ENCODE results near the gene CPNE5. TPM values are rescaled to one million over a fixed set of nuclear protein-coding genes. Genes with fewer than 3 reads are reported as not detected.

The CPNE5 gene
- total RNA-seq, 1 donor from 2014 or later = 2.3 TPM

DNA sequence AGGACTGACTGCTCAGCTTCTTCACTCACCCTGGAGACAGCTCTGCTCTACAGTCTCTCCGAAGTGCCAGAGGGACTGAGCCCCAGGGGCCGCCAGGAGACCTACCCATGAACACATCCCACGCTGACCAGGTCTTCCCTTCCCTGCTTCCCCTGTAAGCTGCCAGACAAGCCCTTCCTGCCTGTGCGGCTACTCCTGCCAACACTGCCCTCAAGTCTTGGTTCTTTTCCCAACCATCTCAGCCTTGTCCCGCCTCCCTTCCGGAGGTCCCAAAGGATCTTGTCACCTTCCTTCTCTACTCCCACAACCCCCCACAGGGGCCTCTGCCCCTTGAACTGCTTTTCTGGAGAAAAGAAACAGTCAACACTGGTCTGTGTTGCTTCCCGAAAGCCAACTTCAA, 15.0 kb downstream of the CPNE5 start:
- Histone ChIP-seq H3K27ac (no peak overlapping the region), H3K9me3 (no peaks in the 10 kb centered on the region), H3K27me3 (no peaks in the 10 kb centered on the region), H3K4me3 (no peak overlapping the region), H3K4me1 (peaks cover 18% of the 10 kb centered on the region), H3K36me3 (no peaks in the 10 kb centered on the region)
- DNase-seq (no peak), ATAC-seq (no peak)
- TF ChIP-seq, protein P1, sequence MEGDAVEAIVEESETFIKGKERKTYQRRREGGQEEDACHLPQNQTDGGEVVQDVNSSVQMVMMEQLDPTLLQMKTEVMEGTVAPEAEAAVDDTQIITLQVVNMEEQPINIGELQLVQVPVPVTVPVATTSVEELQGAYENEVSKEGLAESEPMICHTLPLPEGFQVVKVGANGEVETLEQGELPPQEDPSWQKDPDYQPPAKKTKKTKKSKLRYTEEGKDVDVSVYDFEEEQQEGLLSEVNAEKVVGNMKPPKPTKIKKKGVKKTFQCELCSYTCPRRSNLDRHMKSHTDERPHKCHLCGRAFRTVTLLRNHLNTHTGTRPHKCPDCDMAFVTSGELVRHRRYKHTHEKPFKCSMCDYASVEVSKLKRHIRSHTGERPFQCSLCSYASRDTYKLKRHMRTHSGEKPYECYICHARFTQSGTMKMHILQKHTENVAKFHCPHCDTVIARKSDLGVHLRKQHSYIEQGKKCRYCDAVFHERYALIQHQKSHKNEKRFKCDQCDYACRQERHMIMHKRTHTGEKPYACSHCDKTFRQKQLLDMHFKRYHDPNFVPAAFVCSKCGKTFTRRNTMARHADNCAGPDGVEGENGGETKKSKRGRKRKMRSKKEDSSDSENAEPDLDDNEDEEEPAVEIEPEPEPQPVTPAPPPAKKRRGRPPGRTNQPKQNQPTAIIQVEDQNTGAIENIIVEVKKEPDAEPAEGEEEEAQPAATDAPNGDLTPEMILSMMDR (IDR thresholded peaks at IDR 0.05) = no peak
- intact Hi-C loops (cut with DNase I) = no loop called here

DNA sequence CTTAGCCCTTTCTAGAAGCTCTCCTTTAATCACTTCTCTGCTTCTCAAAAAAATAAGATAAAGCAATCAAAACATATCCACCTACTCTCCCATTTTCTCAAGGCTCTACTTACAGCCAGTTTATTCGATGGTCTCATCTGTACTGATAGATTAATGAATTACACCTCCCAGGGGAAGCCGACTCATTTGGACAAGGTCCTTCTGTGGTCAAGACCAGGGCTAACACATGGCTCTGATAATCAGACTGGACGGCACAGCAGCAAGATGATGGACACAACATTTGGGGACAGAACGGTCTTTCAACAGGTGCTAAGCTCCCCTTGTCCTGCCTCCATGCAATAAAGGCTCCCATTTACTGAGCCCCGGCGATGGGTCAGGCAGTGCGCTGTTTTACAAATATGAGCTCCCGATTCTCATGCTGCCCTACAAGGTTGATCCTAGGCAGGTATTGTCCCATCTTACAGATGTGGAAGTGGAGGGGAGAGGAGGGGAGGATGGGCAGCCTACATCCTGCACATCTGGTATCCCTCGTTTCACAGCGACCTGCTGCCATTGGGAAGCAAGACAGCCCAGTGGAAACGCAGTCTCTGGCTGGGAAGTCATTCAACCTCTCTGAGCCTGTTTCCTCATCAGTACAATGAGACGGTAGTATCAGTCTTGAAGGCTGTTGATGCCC, 15.7 kb downstream of the CPNE5 start:
- Histone ChIP-seq H3K36me3 (no peaks in the 10 kb centered on the region), H3K4me1 (peaks cover 18% of the 10 kb centered on the region), H3K4me3 (no peak overlapping the region), H3K9me3 (no peaks in the 10 kb centered on the region), H3K27ac (no peak overlapping the region), H3K27me3 (no peaks in the 10 kb centered on the region)
- no peak for DNase-seq
- ATAC-seq = no peak
- TF ChIP-seq, protein P1 (IDR thresholded peaks at IDR 0.05) = no peak
- intact Hi-C loops (cut with DNase I) = no loop called here

DNA sequence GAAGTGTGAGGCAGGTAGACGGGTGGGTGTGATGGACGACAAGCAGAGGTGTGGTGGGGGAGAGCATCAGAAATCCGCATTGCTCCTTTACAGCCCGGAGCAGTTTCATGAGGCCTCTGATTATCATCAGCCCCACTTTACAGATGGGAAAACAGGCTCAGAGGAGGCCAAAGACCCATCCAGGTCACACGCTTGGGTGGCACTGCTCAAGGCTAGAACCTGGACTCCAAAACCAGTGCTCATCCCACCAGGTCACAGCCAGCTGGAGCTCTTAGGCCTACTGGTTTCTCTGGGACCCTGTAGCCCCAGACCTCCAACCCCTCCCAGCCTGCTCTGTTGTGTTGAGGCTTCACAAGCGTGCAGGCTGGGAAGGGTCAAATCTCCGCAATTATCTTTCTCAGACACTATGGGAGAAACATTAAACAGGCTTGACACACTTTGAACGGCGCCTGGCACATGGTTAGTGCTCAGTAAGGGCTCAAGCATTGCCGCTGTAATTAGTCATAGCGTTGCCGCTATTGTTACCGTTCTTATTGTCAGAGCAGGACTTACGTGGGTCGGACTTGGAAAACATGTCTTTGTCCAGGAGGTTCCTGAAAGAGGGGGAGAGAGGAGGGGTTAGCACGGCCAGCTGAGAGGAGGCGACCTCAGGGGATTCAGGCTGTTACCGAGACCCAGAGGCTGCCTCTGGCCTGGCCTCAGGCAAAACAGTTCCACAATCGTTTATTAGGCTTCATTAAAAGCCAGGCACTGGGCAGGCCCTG, 16.6 kb downstream of the CPNE5 start:
- Histone ChIP-seq H3K4me3 (no peak overlapping the region), H3K4me1 (peaks cover 13% of the 10 kb centered on the region), H3K36me3 (no peaks in the 10 kb centered on the region), H3K27ac (no peak overlapping the region), H3K27me3 (no peaks in the 10 kb centered on the region), H3K9me3 (no peaks in the 10 kb centered on the region)
- ATAC-seq = no peak
- DNase-seq = no peak
- TF ChIP-seq, protein P1 (IDR thresholded peaks at IDR 0.05) = no peak
- intact Hi-C loops (cut with DNase I) = no loop called here

DNA sequence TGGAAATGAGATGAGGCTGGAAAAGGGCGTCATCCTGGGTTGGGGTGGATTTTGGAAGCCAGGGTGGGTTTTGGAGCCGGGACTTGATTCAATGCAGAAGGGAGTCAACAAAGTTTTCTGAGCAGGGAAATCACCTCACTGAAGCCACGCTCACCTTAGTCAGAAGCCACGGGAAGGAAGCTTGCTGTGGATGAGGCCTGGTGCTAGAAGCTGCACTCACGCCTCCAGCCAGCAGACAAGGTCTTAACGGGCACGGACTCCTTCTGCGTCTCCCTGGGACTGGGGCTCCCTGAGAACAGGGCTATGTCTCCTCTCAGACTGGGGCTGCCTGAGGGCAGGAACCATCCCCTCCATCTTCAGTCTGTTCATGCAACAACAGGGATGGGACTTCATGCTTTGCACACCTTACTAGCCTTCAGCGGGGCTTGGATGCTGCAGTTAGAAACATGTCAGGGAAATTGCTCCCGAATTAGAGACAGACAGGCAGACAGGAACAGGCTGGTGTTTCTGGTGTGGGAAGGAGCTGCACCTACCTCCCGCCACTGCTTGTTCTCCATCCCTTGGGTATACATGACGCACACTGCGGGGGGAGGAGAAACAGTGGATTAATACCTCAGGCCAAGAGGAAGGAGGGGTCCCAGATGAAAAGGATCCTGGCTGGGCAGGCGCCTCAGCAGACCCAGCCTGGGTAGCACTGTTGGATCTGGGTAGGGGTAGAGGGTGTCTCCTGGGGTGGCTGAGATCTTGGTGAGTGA, 17.5 kb downstream of the CPNE5 start:
- Histone ChIP-seq H3K9me3 (no peaks in the 10 kb centered on the region), H3K27me3 (no peaks in the 10 kb centered on the region), H3K27ac (no peak overlapping the region), H3K4me1 (peaks cover 5% of the 10 kb centered on the region), H3K4me3 (no peak overlapping the region), H3K36me3 (no peaks in the 10 kb centered on the region)
- ATAC-seq = no peak
- TF ChIP-seq, protein P1 (IDR thresholded peaks at IDR 0.05) = no peak
- intact Hi-C loops (cut with DNase I) = no loop called here
- DNase-seq = no peak

DNA sequence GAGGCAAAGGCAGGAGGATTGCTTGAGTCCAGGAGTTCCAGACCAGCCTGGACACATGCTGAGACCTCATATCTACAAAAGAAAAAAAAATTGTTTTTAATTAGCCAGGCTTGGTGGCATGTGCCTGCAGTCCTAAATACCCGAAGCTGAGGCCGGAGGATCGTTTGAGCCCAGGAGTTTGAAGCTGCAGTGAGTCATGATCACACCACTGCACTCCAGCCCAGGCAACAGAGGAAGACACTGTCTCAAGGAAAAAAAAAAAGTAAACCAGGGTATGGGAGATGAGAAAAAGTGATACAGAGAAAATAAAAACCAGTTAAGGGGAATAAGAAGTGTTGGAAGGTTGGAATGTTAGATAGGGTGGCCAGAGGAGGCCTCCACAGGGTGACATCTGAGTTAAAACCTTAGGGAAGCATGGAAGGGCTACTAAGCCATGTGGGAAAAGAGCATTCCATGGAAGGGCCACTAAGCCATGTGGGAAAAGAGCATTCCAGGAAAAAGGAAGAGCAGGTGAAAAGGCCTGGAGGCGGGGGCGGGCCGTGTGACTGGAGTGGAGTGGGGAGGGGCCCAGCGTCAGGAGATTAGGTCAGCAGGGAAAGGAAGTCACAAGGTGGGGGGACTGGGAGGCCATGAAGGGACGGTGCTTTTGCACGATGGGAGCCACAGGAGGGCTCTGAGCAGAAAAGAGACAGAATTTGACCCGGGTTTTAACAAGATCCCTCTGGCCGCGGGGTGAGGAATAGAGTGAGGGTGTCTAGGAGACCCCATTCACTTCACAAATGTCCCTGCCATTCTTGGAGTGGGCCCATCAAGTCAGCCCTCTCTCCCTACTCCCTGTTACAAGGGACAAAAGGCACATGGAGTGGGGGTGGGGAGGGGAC, 18.3 kb downstream of the CPNE5 start:
- DNase-seq (no peak), ATAC-seq (peak; percentile 13)
- Histone ChIP-seq H3K4me1 (no peaks in the 10 kb centered on the region), H3K27ac (no peak overlapping the region), H3K9me3 (no peaks in the 10 kb centered on the region), H3K36me3 (no peaks in the 10 kb centered on the region), H3K27me3 (no peaks in the 10 kb centered on the region), H3K4me3 (no peak overlapping the region)
- intact Hi-C loops (cut with DNase I) = no loop called here
- TF ChIP-seq, protein P1 (IDR thresholded peaks at IDR 0.05) = no peak
